GM23338 (cell line): ENCODE data around the gene EVI5L.

ENCODE experiments used
- ETS1 ChIP-seq: IDR thresholded peaks from 2 replicates; pipeline ENCODE4 v1.6.1; 2016; ENCODE audit warnings: antibody characterized with exemption
- EZH2 ChIP-seq: fragments of 200-600 bp; sonication (generic); IDR thresholded peaks from one replicate; pipeline ENCODE4 v1.8.0; 2017; ENCODE audit warnings: antibody characterized with exemption, mild to moderate bottlenecking, low read depth; ENCODE audit not compliant: unreplicated experiment
- NANOG ChIP-seq: IDR thresholded peaks from 2 replicates; pipeline ENCODE4 v1.6.1; 2016; ENCODE audit warnings: antibody characterized with exemption, borderline replicate concordance
- POLR2AphosphoS5 ChIP-seq: IDR thresholded peaks from 2 replicates; pipeline ENCODE4 v1.6.1; 2016; ENCODE audit warnings: antibody characterized with exemption, low read depth
- TF ChIP-seq, protein P1 (sequence below): IDR thresholded peaks from one replicate; pipeline ENCODE4 v1.6.1; 2018; ENCODE audit warnings: antibody characterized with exemption; ENCODE audit not compliant: unreplicated experiment
- TF ChIP-seq, protein P2 (sequence below), 2 experiments: fragments of 200-600 bp in 1 of 2; sonication (generic) in 1 of 2; conservative IDR thresholded peaks; 2 replicates each; pipeline versions ENCODE4 v1.5.1 to v1.6.1; 2016 to 2017; ENCODE audit warnings: antibody characterized with exemption in 2 of 2, low read depth in 2 of 2, mild to moderate bottlenecking in 2 of 2, moderate library complexity in 1 of 2
- TF ChIP-seq, protein P3 (sequence below): fragments of 250-450 bp; sonication (Bioruptor Pico); IDR thresholded peaks from 2 replicates; pipeline ENCODE4 v1.5.0; 2020; ENCODE audit warnings: mild to moderate bottlenecking, moderate library complexity

DNA sequence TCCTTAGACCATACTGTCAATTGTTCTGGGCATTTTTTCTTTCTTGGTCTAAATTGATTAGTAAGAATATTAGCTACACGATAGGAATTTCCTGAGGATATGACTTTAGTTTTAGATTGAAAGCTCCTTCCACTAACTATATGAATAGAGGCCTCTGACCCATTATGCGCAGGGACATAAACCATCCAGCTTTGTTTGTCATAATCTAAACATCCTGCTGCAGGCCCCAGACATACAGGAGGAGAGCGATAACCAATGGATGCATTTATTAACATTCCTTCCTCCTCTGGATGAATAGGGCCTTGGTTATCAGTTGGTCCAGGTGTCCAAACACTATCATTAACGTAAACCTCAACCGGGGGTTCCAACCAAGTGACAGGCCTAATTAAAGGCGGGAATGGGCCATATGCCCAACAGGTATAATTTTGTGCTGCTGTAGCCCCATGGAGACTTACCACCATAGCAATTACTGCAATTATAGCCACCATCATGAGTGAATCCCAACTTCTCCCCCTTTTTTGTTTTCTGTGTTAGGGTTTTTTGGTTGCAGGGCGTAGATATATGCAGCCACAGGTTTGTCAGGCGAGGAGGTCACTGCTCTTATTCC, 34.4 kb upstream of the EVI5L start:
- TF ChIP-seq, protein P1, sequence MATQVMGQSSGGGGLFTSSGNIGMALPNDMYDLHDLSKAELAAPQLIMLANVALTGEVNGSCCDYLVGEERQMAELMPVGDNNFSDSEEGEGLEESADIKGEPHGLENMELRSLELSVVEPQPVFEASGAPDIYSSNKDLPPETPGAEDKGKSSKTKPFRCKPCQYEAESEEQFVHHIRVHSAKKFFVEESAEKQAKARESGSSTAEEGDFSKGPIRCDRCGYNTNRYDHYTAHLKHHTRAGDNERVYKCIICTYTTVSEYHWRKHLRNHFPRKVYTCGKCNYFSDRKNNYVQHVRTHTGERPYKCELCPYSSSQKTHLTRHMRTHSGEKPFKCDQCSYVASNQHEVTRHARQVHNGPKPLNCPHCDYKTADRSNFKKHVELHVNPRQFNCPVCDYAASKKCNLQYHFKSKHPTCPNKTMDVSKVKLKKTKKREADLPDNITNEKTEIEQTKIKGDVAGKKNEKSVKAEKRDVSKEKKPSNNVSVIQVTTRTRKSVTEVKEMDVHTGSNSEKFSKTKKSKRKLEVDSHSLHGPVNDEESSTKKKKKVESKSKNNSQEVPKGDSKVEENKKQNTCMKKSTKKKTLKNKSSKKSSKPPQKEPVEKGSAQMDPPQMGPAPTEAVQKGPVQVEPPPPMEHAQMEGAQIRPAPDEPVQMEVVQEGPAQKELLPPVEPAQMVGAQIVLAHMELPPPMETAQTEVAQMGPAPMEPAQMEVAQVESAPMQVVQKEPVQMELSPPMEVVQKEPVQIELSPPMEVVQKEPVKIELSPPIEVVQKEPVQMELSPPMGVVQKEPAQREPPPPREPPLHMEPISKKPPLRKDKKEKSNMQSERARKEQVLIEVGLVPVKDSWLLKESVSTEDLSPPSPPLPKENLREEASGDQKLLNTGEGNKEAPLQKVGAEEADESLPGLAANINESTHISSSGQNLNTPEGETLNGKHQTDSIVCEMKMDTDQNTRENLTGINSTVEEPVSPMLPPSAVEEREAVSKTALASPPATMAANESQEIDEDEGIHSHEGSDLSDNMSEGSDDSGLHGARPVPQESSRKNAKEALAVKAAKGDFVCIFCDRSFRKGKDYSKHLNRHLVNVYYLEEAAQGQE = no peak
- TF ChIP-seq, protein P2, sequence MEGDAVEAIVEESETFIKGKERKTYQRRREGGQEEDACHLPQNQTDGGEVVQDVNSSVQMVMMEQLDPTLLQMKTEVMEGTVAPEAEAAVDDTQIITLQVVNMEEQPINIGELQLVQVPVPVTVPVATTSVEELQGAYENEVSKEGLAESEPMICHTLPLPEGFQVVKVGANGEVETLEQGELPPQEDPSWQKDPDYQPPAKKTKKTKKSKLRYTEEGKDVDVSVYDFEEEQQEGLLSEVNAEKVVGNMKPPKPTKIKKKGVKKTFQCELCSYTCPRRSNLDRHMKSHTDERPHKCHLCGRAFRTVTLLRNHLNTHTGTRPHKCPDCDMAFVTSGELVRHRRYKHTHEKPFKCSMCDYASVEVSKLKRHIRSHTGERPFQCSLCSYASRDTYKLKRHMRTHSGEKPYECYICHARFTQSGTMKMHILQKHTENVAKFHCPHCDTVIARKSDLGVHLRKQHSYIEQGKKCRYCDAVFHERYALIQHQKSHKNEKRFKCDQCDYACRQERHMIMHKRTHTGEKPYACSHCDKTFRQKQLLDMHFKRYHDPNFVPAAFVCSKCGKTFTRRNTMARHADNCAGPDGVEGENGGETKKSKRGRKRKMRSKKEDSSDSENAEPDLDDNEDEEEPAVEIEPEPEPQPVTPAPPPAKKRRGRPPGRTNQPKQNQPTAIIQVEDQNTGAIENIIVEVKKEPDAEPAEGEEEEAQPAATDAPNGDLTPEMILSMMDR (conservative IDR thresholded peaks at IDR 0.05; ENCODE audit: low read depth in 2 of 2) = no peak
- no peak for TF ChIP-seq EZH2
- TF ChIP-seq, protein P3, sequence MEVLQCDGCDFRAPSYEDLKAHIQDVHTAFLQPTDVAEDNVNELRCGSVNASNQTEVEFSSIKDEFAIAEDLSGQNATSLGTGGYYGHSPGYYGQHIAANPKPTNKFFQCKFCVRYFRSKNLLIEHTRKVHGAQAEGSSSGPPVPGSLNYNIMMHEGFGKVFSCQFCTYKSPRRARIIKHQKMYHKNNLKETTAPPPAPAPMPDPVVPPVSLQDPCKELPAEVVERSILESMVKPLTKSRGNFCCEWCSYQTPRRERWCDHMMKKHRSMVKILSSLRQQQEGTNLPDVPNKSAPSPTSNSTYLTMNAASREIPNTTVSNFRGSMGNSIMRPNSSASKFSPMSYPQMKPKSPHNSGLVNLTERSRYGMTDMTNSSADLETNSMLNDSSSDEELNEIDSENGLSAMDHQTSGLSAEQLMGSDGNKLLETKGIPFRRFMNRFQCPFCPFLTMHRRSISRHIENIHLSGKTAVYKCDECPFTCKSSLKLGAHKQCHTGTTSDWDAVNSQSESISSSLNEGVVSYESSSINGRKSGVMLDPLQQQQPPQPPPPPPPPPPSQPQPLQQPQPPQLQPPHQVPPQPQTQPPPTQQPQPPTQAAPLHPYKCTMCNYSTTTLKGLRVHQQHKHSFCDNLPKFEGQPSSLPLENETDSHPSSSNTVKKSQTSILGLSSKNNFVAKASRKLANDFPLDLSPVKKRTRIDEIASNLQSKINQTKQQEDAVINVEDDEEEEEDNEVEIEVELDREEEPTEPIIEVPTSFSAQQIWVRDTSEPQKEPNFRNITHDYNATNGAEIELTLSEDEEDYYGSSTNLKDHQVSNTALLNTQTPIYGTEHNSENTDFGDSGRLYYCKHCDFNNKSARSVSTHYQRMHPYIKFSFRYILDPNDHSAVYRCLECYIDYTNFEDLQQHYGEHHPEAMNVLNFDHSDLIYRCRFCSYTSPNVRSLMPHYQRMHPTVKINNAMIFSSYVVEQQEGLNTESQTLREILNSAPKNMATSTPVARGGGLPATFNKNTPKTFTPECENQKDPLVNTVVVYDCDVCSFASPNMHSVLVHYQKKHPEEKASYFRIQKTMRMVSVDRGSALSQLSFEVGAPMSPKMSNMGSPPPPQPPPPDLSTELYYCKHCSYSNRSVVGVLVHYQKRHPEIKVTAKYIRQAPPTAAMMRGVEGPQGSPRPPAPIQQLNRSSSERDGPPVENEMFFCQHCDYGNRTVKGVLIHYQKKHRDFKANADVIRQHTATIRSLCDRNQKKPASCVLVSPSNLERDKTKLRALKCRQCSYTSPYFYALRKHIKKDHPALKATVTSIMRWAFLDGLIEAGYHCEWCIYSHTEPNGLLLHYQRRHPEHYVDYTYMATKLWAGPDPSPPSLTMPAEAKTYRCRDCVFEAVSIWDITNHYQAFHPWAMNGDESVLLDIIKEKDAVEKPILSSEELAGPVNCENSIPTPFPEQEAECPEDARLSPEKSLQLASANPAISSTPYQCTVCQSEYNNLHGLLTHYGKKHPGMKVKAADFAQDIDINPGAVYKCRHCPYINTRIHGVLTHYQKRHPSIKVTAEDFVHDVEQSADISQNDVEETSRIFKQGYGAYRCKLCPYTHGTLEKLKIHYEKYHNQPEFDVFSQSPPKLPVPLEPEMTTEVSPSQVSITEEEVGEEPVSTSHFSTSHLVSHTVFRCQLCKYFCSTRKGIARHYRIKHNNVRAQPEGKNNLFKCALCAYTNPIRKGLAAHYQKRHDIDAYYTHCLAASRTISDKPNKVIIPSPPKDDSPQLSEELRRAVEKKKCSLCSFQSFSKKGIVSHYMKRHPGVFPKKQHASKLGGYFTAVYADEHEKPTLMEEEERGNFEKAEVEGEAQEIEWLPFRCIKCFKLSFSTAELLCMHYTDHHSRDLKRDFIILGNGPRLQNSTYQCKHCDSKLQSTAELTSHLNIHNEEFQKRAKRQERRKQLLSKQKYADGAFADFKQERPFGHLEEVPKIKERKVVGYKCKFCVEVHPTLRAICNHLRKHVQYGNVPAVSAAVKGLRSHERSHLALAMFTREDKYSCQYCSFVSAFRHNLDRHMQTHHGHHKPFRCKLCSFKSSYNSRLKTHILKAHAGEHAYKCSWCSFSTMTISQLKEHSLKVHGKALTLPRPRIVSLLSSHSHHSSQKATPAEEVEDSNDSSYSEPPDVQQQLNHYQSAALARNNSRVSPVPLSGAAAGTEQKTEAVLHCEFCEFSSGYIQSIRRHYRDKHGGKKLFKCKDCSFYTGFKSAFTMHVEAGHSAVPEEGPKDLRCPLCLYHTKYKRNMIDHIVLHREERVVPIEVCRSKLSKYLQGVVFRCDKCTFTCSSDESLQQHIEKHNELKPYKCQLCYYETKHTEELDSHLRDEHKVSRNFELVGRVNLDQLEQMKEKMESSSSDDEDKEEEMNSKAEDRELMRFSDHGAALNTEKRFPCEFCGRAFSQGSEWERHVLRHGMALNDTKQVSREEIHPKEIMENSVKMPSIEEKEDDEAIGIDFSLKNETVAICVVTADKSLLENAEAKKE = no peak
- TF ChIP-seq POLR2AphosphoS5 = no peak
- TF ChIP-seq NANOG = no peak
- TF ChIP-seq ETS1 = no peak
